HepG2 (cell line): ENCODE data around the gene RPL3. TPM values are rescaled to one million over a fixed set of nuclear protein-coding genes. Genes with fewer than 3 reads are reported as not detected.

Experiments
- AKAP8 ChIP-seq: sonication (generic); formaldehyde crosslinking; IDR thresholded peaks from 2 replicates; pipeline ENCODE4 v1.5.1; 2020; ENCODE audit warnings: mild to moderate bottlenecking, missing genetic modification reagents
- ATAD3A ChIP-seq: sonication (generic); formaldehyde crosslinking; IDR thresholded peaks from 2 replicates; pipeline ENCODE4 v1.4.0; 2020; ENCODE audit warnings: missing genetic modification reagents
- DBP ChIP-seq: sonication (generic); formaldehyde crosslinking; IDR thresholded peaks from 2 replicates; pipeline ENCODE4 v1.4.0; 2020; ENCODE audit warnings: missing genetic modification reagents; ENCODE audit errors: not compliant biosample characterization
- DNMT3B ChIP-seq: conservative IDR thresholded peaks from 2 replicates; pipeline ENCODE4 v1.6.1; 2016; ENCODE audit warnings: missing biosample characterization, control low read depth
- HMGXB3 ChIP-seq: sonication (generic); formaldehyde crosslinking; IDR thresholded peaks from 2 replicates; pipeline ENCODE4 v1.4.0; 2020; ENCODE audit warnings: missing genetic modification reagents, borderline replicate concordance
- MATR3 ChIP-seq: sonication (generic); formaldehyde crosslinking; IDR thresholded peaks from 2 replicates; pipeline ENCODE4 v1.4.0; 2020; ENCODE audit warnings: missing genetic modification reagents
- MNT ChIP-seq: fragments of 450-650 bp; IDR thresholded peaks from 2 replicates; pipeline ENCODE4 v1.6.1; 2016
- MXD3 ChIP-seq: IDR thresholded peaks from 2 replicates; pipeline ENCODE4 v1.6.1; 2016; ENCODE audit warnings: mild to moderate bottlenecking, missing biosample characterization, missing genetic modification reagents
- NFIC ChIP-seq: IDR thresholded peaks from 2 replicates; pipeline ENCODE4 v1.6.1; 2012; ENCODE audit warnings: mild to moderate bottlenecking, low read length, inconsistent platforms
- RAD21 ChIP-seq: fragments of 450-650 bp; formaldehyde crosslinking; IDR thresholded peaks from 2 replicates; pipeline ENCODE4 v1.5.0; 2020; ENCODE audit warnings: mild to moderate bottlenecking
- SKI ChIP-seq: fragments of 450-650 bp; IDR thresholded peaks from one replicate; pipeline ENCODE4 v1.6.1; 2018; ENCODE audit warnings: mild to moderate bottlenecking; ENCODE audit not compliant: partially characterized antibody
- SP1 ChIP-seq, 2 experiments: fragments of 450-650 bp in 1 of 2; sonication (generic) in 1 of 2; formaldehyde crosslinking in 1 of 2; IDR thresholded peaks; 2 replicates each; pipeline versions ENCODE4 v1.4.0 to v1.6.1; 2016 to 2020; ENCODE audit warnings: missing genetic modification reagents in 1 of 2
- ZNF225 ChIP-seq: sonication (generic); formaldehyde crosslinking; IDR thresholded peaks from 2 replicates; pipeline ENCODE4 v1.4.0; 2020; ENCODE audit warnings: mild to moderate bottlenecking, missing genetic modification reagents
- ZNF317 ChIP-seq: sonication (generic); formaldehyde crosslinking; IDR thresholded peaks from 2 replicates; pipeline ENCODE4 v1.5.0; 2020; ENCODE audit warnings: mild to moderate bottlenecking, missing genetic modification reagents
- ZNF646 ChIP-seq: sonication (generic); formaldehyde crosslinking; IDR thresholded peaks from 2 replicates; pipeline ENCODE4 v1.9.0; 2021; ENCODE audit warnings: mild to moderate bottlenecking, missing genetic modification reagents
- ZSCAN30 ChIP-seq: sonication (generic); formaldehyde crosslinking; IDR thresholded peaks from 2 replicates; pipeline ENCODE4 v1.5.0; 2020; ENCODE audit warnings: mild to moderate bottlenecking, missing genetic modification reagents
- polyA plus RNA-seq, 8 experiments: library from polyadenylated mRNA; depleted of rRNA in 3 of 8; stranded (reverse) in 7 of 8; unstranded in 1 of 8; fragments of >200 nt; fragmentation: Illumina TruSeq in 4 of 8; extraction: Trizol in 4 of 8; gene quantifications; 2 replicates each; pipeline versions ENCODE4 v1.2.1 to v1.2.3, GENCODE V29; 2011 to 2016; ENCODE audit warnings: low read depth in 4 of 8, missing spikeins in 1 of 8, mixed read lengths in 1 of 8; ENCODE audit not compliant: insufficient read depth in 1 of 8
- total RNA-seq, 5 experiments: library from RNA; depleted of rRNA; stranded (reverse); fragments of >200 nt; fragmentation: Illumina TruSeq; extraction: Trizol; gene quantifications; 2 replicates each; pipeline ENCODE4 v1.2.3, GENCODE V29; 2016; ENCODE audit warnings: low read depth in 1 of 5

The RPL3 gene
- total and polyA plus RNA-seq, 2 of the 13 experiments (the other 11 are each of a cell fraction or from before 2014, with no cell fraction given): 1,051 to 3,279 TPM

GRCh38 chr22:39303358-39303757, 16.1 kb downstream of the RPL3 start (continued):
- no peak for TF ChIP-seq ZNF646
- no peak for TF ChIP-seq DNMT3B
- no peak for TF ChIP-seq ZNF317 (CRISPR knock-in tag)
- TF ChIP-seq SP1 (IDR thresholded peaks at IDR 0.05): no peak
- TF ChIP-seq SP1 (CRISPR knock-in tag; IDR thresholded peaks at IDR 0.05): peak; percentile 31; the same call in 1 of the 2 replicates
- peak; percentile 66; the same call in 1 of the 2 replicates for TF ChIP-seq NFIC
- TF ChIP-seq RAD21 (CRISPR knock-in tag): 0 out of 2 replicates have a peak, but pooled peaks have one; percentile 20
- peak; percentile 62 for TF ChIP-seq DBP
- no peak; the same call in 1 of the 2 replicates for TF ChIP-seq AKAP8 (CRISPR knock-in tag)
- peak; percentile 71; the same call in 1 of the 2 replicates for TF ChIP-seq HMGXB3 (CRISPR knock-in tag)
- TF ChIP-seq ATAD3A: no peak
- TF ChIP-seq ZNF225 (CRISPR knock-in tag): no peak
- TF ChIP-seq MATR3 (CRISPR knock-in tag): no peak
- no peak for TF ChIP-seq MXD3 (CRISPR knock-in tag)
- TF ChIP-seq MNT: peak; percentile 70
- TF ChIP-seq SKI: peak; percentile 85
- TF ChIP-seq ZSCAN30: no peak
